ENCODE results near the gene HPCAL1. TPM values are rescaled to one million over a fixed set of nuclear protein-coding genes. Genes with fewer than 3 reads are reported as not detected.

HPCAL1 gene
- total RNA-seq, 4 donors from 2014 or later = 26.4 to 45.7 (median 36.9) TPM

- DNase-seq (ENCODE audit: low spot score in 2 of 2) = peak in 1 of 2 donors; percentile 72
- no peak overlapping the region for H3K4me3 ChIP-seq (ENCODE audit: low read depth, poor library complexity, severe bottlenecking)
- TF ChIP-seq, protein P1, sequence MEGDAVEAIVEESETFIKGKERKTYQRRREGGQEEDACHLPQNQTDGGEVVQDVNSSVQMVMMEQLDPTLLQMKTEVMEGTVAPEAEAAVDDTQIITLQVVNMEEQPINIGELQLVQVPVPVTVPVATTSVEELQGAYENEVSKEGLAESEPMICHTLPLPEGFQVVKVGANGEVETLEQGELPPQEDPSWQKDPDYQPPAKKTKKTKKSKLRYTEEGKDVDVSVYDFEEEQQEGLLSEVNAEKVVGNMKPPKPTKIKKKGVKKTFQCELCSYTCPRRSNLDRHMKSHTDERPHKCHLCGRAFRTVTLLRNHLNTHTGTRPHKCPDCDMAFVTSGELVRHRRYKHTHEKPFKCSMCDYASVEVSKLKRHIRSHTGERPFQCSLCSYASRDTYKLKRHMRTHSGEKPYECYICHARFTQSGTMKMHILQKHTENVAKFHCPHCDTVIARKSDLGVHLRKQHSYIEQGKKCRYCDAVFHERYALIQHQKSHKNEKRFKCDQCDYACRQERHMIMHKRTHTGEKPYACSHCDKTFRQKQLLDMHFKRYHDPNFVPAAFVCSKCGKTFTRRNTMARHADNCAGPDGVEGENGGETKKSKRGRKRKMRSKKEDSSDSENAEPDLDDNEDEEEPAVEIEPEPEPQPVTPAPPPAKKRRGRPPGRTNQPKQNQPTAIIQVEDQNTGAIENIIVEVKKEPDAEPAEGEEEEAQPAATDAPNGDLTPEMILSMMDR (IDR thresholded peaks at IDR 0.05) = no peak
- no peak for TF ChIP-seq POLR2A (IDR thresholded peaks at IDR 0.05)
- intact Hi-C loops (cut with DNase I; ENCODE audit: low total_unique reads) = no loop called here
- WGBS, 2 donors = 64 to 81% methylated on average over 7 of the region's 7 CpGs
Measured at GRCh38 chr2:10307561-10308156, 5.0 kb downstream of the HPCAL1 start.

DNA sequence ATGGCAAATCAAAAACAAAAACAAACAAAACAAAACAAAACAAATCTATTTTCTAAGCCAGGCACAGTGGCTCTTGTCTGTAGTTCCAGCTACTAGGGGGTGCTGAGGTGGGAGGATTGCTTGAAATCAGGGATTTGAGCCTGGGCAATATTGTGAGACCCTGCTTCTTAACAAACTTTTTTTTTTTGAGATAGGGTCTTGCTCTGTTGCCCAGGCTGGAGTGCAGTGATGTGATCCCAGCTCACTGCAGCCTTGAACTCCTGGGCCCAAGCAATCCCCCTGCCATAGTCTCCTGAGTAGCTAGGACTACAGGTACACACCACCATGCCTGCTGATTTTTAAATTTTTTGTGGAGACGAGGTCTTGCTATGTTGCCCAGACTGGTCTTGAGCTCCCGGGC, 6.2 kb downstream of the HPCAL1 start:
- no peak overlapping the region for H3K4me3 ChIP-seq (ENCODE audit: low read depth, poor library complexity, severe bottlenecking)
- whole genome bisulfite sequencing, 2 donors = 92 to 97% methylated on average over 2 of the region's 2 CpGs
- TF ChIP-seq POLR2A (IDR thresholded peaks at IDR 0.05) = no peak
- TF ChIP-seq, protein P1 (IDR thresholded peaks at IDR 0.05) = no peak
- DNase-seq (ENCODE audit: low spot score in 2 of 2) = peak in 1 of 2 donors; percentile 29
- intact Hi-C loops (cut with DNase I; ENCODE audit: low total_unique reads) = no loop called here

GRCh38 chr2:10309286-10309685, 6.6 kb downstream of the HPCAL1 start:
- no peak overlapping the region for H3K4me3 ChIP-seq (ENCODE audit: low read depth, poor library complexity, severe bottlenecking)
- DNase-seq (ENCODE audit: low spot score in 2 of 2) = no peak
- WGBS, 2 donors = 56 to 69% methylated on average over 3 of the region's 3 CpGs
- intact Hi-C loops (cut with DNase I; ENCODE audit: low total_unique reads) = no loop called here
- TF ChIP-seq, protein P1 (IDR thresholded peaks at IDR 0.05) = no peak
- no peak for TF ChIP-seq POLR2A (IDR thresholded peaks at IDR 0.05)

DNA sequence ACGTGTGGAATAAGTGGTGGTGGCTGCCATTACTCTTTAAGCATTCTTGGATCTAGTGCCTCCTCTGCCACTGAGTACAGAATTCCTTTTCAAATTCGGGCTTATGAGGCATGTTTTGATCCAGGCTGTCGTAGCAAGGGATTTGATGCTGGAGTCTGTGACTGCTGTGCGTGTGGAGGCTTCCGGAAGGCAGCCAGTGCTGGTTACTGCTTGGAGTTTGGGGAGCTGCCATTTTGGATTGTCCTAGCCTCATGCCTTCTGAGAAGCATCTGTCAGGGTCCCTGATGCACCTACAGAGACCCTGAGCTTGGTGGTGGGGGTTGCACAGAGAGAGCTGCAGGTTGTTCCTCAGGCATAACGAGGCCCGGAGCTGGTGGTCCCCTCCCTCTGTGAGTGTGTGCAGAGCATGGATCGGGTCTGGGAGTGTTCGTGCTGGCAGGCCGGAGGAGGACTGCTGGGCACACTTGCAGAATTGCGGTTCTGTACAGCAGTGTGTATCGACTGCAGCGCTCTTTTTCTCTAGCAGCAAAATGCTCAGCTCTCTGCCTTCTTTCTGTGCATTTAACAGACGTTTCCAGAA, 7.7 kb downstream of the HPCAL1 start:
- intact Hi-C loops (cut with DNase I; ENCODE audit: low total_unique reads) = no loop called here
- 92 to 93% methylated on average over 14 of the region's 14 CpGs for WGBS, 2 donors
- peak in 1 of 2 donors; percentile 76 for DNase-seq (ENCODE audit: low spot score in 2 of 2)
- TF ChIP-seq, protein P1 (IDR thresholded peaks at IDR 0.05) = no peak
- TF ChIP-seq POLR2A (IDR thresholded peaks at IDR 0.05) = no peak
- H3K4me3 ChIP-seq (ENCODE audit: low read depth, poor library complexity, severe bottlenecking) = no peak overlapping the region

DNA sequence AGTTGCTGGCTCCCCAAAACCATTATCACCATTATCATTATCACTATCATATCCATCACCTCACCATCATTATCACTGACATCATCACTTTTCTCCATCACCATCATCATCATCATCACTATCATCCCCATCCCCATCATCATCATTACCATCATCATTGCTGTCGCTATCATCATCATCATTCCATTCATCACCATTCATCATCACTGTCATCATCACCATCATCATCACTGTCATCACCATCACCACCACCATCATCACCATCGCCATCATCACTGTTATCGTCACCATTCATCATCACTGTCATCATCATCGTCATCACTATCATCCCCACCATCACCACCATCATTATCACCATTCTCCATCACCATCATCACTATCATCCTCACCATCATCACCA, 9.0 kb downstream of the HPCAL1 start:
- no peak for DNase-seq (ENCODE audit: low spot score in 2 of 2)
- TF ChIP-seq POLR2A (IDR thresholded peaks at IDR 0.05) = no peak
- TF ChIP-seq, protein P1 (IDR thresholded peaks at IDR 0.05) = peak in 1 of 3 donors; percentile 62
- no peak overlapping the region for H3K4me3 ChIP-seq (ENCODE audit: low read depth, poor library complexity, severe bottlenecking)
- WGBS, 2 donors = 70 to 80% methylated on average over 4 of the region's 4 CpGs
- intact Hi-C loops (cut with DNase I; ENCODE audit: low total_unique reads) = no loop called here

Data from lower leg skin (tissue), 4 donors.